MM.1S (cell line): Measurements from ENCODE around the gene POLH.
A peak's percentile ranks its signal among the peaks of the same experiment; 100 is the strongest.

Source experiments
- DNase-seq: peaks from one replicate; pipeline ENCODE4 v3.0.0-alpha.2; 2015
- H2AFZ ChIP-seq: fragments of 300-600 bp; sonication (generic); 2 replicates; pipeline ENCODE4 v1.6.0; 2016; ENCODE audit warnings: antibody characterized with exemption, low read length
- H3F3A ChIP-seq: fragments of 300-600 bp; sonication (generic); 2 replicates; pipeline ENCODE4 v1.6.1; 2016; ENCODE audit warnings: mild to moderate bottlenecking, antibody characterized with exemption, low read length, moderate library complexity, mixed read lengths; ENCODE audit not compliant: insufficient read depth
- H3K27ac ChIP-seq: fragments of 300-600 bp; sonication (generic); 2 replicates; pipeline ENCODE4 v1.5.1; 2016; ENCODE audit warnings: mild to moderate bottlenecking, low read length
- H3K27me3 ChIP-seq: fragments of 300-600 bp; sonication (generic); replicated peaks from 2 replicates; pipeline ENCODE4 v1.6.0; 2016; ENCODE audit warnings: low read length; ENCODE audit not compliant: insufficient read depth
- H3K36me3 ChIP-seq: fragments of 300-600 bp; sonication (generic); replicated peaks from 2 replicates; pipeline ENCODE4 v1.6.1; 2016; ENCODE audit warnings: mild to moderate bottlenecking, low read length, mixed read lengths; ENCODE audit not compliant: insufficient read depth
- H3K4me1 ChIP-seq: fragments of 300-600 bp; sonication (generic); 2 replicates; pipeline ENCODE4 v1.6.1; 2016; ENCODE audit warnings: low read length, mixed read lengths
- H3K4me2 ChIP-seq: fragments of 300-600 bp; sonication (generic); 2 replicates; pipeline ENCODE4 v1.6.0; 2016; ENCODE audit warnings: low read depth, low read length
- H3K4me3 ChIP-seq: fragments of 300-600 bp; sonication (generic); 2 replicates; pipeline ENCODE4 v1.5.1; 2016; ENCODE audit warnings: low read length, mixed read lengths
- H3K79me2 ChIP-seq: fragments of 300-600 bp; sonication (generic); 2 replicates; pipeline ENCODE4 v1.6.1; 2016; ENCODE audit warnings: mixed run types, low read length, mixed read lengths
- H3K9ac ChIP-seq: fragments of 300-600 bp; sonication (generic); 2 replicates; pipeline ENCODE4 v1.6.1; 2016; ENCODE audit warnings: low read length, mixed read lengths
- H3K9me2 ChIP-seq: fragments of 300-600 bp; sonication (generic); replicated peaks from 2 replicates; pipeline ENCODE4 v1.6.1; 2016; ENCODE audit warnings: mild to moderate bottlenecking, low read length, mixed read lengths; ENCODE audit not compliant: insufficient read depth
- H3K9me3 ChIP-seq: fragments of 300-600 bp; sonication (generic); replicated peaks from 2 replicates; pipeline ENCODE4 v1.6.1; 2016; ENCODE audit warnings: mild to moderate bottlenecking, low read length, mixed read lengths; ENCODE audit not compliant: insufficient read depth
- H4K20me1 ChIP-seq: fragments of 300-600 bp; sonication (generic); 2 replicates; pipeline ENCODE4 v1.6.1; 2016; ENCODE audit warnings: mild to moderate bottlenecking, low read length, moderate library complexity, mixed read lengths; ENCODE audit not compliant: insufficient read depth
- EZH2 ChIP-seq: fragments of 300-600 bp; sonication (generic); optimal IDR thresholded peaks from 2 replicates; pipeline ENCODE3; 2017; ENCODE audit warnings: low read depth, mild to moderate bottlenecking, antibody characterized with exemption, low read length, mixed read lengths
- EZH2phosphoT487 ChIP-seq: fragments of 300-600 bp; sonication (generic); IDR thresholded peaks from 2 replicates; pipeline ENCODE4 v1.6.1; 2018; ENCODE audit warnings: antibody characterized with exemption, low read length
- TF ChIP-seq, protein P1 (sequence below): fragments of 300-600 bp; sonication (generic); IDR thresholded peaks from 2 replicates; pipeline ENCODE4 v1.5.1; 2016; ENCODE audit warnings: antibody characterized with exemption, low read length, mixed read lengths

POLH gene

DNA sequence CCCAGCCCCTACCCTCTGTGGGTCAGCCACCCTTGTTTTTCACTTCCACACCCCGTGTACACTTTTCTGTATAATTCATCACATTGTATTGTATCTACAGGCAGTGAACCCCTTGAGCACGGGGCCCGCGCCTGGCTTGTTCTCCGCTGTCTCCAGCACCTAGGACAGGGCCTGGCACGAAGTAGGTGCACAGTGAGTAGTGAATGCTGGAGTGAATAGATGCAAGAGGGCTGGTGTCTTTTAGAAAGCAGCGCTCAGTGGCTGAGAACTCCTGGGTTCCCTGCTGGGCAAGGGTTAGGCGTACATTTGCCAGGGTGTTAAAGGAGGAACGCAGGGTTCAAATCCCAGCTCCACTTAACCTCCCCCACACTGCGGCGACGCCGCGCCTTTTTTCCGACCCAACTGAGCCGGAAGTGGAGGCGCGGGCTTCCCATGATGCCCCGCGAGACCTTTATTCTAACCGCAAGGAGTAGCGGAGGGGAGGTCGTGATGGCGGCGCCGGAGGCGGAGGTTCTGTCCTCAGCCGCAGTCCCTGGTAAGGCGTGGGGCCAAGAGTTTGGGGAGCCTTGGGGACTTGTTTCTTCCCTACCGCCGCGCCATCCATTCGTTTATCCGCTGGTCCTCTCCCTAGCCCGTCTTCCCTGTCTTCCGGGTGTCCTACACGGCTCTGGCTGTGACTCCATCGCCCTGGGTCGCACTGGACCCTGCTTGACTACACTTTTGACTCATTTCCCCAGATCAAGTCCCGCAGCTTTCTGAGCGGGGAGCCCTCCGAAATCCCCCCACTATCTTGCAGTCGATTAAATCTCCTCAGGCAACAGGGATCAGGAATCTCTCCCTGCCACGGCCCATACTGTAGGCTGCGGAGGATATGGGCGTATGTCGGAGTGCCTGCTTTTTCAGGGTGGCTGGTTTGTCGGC, 59.7 kb downstream of the POLH start, which contains the start of gene MAD2L1BP:
TSS of gene MAD2L1BP (plus strand) at position 454 of the 921 bp plus-strand sequence. CDS start at position 490, 36 bp downstream.
- Histone ChIP-seq H3K27ac (no peak within 1 kb of the TSS), H3K4me2 (peak within 1 kb of the TSS; percentile 69), H4K20me1 (no peaks in the 10 kb centered on the region), H3K27me3 (no peaks in the 10 kb centered on the region), H3K36me3 (0 out of 2 replicates have a peak, but pooled peaks cover 3% of the 10 kb centered on the region), H3K4me3 (peak within 1 kb of the TSS; percentile 83), H3K79me2 (peaks cover 45% of the 10 kb centered on the region), H3K4me1 (peaks cover 17% of the 10 kb centered on the region), H3K9me2 (no peaks in the 10 kb centered on the region), H3F3A (no peaks in the 10 kb centered on the region; the same call in 1 of the 2 replicates), H3K9ac (peak within 1 kb of the TSS; percentile 69), H3K9me3 (no peaks in the 10 kb centered on the region), H2AFZ (peak within 1 kb of the TSS; percentile 61)
- DNase-seq: peak; percentile 85
- TF ChIP-seq EZH2 (no peak), EZH2phosphoT487 (no peak)
- TF ChIP-seq, protein P1, sequence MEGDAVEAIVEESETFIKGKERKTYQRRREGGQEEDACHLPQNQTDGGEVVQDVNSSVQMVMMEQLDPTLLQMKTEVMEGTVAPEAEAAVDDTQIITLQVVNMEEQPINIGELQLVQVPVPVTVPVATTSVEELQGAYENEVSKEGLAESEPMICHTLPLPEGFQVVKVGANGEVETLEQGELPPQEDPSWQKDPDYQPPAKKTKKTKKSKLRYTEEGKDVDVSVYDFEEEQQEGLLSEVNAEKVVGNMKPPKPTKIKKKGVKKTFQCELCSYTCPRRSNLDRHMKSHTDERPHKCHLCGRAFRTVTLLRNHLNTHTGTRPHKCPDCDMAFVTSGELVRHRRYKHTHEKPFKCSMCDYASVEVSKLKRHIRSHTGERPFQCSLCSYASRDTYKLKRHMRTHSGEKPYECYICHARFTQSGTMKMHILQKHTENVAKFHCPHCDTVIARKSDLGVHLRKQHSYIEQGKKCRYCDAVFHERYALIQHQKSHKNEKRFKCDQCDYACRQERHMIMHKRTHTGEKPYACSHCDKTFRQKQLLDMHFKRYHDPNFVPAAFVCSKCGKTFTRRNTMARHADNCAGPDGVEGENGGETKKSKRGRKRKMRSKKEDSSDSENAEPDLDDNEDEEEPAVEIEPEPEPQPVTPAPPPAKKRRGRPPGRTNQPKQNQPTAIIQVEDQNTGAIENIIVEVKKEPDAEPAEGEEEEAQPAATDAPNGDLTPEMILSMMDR: no peak

DNA sequence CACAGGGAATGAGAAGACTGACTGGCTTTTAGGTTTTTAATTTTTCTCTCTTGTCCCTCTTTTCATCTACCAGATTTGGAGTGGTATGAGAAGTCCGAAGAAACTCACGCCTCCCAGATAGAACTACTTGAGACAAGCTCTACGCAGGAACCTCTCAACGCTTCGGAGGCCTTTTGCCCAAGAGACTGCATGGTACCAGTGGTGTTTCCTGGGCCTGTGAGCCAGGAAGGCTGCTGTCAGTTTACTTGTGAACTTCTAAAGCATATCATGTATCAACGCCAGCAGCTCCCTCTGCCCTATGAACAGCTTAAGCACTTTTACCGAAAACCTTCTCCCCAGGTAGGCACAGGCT, 60.3 kb downstream of the POLH start:
- Histone ChIP-seq H3K36me3 (0 out of 2 replicates have a peak, but pooled peaks cover 3% of the 10 kb centered on the region), H3K27me3 (no peaks in the 10 kb centered on the region), H3K4me2 (peak overlapping the region; percentile 69), H3K9me2 (no peaks in the 10 kb centered on the region), H3F3A (no peaks in the 10 kb centered on the region), H4K20me1 (no peaks in the 10 kb centered on the region), H3K4me1 (peaks cover 12% of the 10 kb centered on the region), H3K27ac (no peak overlapping the region), H3K9ac (peak overlapping the region; percentile 69), H3K4me3 (peak overlapping the region; percentile 83), H2AFZ (peak overlapping the region; percentile 61), H3K79me2 (peaks cover 47% of the 10 kb centered on the region), H3K9me3 (no peaks in the 10 kb centered on the region)
- TF ChIP-seq, protein P1: no peak
- TF ChIP-seq EZH2 (no peak), EZH2phosphoT487 (no peak)
- DNase-seq: no peak

DNA sequence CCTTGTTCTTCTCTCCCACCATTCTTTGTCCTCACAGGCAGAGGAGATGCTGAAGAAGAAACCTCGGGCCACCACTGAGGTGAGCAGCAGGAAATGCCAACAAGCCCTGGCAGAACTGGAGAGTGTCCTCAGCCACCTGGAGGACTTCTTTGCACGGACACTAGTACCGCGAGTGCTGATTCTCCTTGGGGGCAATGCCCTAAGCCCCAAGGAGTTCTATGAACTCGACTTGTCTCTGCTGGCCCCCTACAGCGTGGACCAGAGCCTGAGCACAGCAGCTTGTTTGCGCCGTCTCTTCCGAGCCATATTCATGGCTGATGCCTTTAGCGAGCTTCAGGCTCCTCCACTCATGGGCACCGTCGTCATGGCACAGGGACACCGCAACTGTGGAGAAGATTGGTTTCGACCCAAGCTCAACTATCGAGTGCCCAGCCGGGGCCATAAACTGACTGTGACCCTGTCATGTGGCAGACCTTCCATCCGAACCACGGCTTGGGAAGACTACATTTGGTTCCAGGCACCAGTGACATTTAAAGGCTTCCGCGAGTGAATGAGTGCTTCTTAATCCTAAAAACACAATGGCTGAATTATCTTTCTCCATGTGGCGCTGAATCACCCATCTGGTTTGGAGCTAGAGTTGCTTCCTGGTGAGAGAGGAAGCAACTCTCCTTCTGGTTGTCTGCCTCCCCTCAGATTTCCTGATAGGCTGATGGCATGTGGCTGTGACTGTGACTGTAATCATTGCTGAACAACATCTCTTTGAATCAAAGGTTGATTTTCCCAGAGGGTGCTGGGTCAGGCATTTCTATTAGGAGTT, 64.2 kb downstream of the POLH start:
- Histone ChIP-seq H3K27me3 (no peaks in the 10 kb centered on the region), H3K9ac (no peak overlapping the region), H3K36me3 (0 out of 2 replicates have a peak, but pooled peaks cover 3% of the 10 kb centered on the region), H2AFZ (no peak overlapping the region), H3F3A (peaks cover 6% of the 10 kb centered on the region), H3K9me3 (no peaks in the 10 kb centered on the region), H3K79me2 (peaks cover 49% of the 10 kb centered on the region), H3K4me1 (peaks cover 10% of the 10 kb centered on the region), H3K27ac (no peak overlapping the region), H3K4me2 (no peak overlapping the region), H3K9me2 (no peaks in the 10 kb centered on the region), H4K20me1 (no peaks in the 10 kb centered on the region), H3K4me3 (no peak overlapping the region)
- TF ChIP-seq EZH2: no peak
- TF ChIP-seq, protein P1: no peak
- no peak for TF ChIP-seq EZH2phosphoT487
- DNase-seq: no peak
